HS-27A (cell line): Measurements from ENCODE around the gene TBX2.

ENCODE experiments used
- DNase-seq: peaks from one replicate; pipeline ENCODE4 v3.0.0-alpha.2; 2012; ENCODE audit warnings: low read depth, missing footprints

The TBX2 gene

DNA sequence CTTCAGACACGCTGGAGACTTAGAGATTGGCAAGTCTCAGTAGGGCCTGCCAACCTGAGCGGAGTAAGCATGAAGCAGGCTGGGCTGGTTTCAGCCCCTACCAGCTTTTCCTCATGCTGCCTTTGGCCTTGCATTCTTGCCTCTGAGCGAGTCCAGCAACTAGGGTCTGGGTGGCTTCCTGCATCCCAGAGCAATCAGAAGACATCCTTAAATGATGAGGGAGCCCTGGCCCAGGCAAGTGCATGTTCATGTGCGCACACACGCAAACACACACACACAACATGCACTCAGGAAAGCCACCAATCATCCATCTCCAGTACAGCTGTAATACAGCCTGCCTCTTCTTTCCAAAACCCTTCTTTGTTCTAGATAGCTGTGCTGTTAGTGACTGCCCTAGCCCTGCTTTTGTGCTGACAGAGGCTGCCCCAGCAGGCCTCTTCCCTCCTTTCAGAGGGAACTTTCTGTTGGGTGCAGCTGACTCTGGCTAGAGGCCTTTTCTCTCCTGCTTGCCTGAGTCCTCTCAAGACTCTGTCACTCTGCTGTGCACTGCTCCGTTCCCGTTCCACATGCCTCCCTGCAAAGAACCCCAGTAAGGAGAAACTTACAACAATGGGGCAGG, 30.7 kb upstream of the TBX2 start:
- DNase-seq: no peak

DNA sequence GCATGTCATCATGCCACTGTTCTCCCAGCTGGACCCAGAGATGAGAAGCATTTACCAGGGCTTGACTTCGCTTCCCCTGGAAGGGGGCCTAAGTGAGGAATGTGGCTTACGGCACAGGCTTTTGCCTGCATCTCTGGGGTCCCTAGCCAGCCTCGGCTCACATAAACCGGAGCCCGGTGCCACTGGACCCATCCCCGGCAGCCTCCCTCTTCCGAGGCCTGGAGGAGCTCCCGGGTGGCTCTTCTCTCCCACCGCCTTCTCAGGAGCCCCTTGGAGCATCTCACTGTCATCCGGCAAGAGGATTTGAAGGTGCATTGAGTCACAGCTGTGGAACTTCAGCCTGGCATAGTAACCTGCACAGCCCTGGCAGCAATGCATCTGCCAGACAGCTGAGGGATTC, 29.9 kb upstream of the TBX2 start:
- no peak for DNase-seq

DNA sequence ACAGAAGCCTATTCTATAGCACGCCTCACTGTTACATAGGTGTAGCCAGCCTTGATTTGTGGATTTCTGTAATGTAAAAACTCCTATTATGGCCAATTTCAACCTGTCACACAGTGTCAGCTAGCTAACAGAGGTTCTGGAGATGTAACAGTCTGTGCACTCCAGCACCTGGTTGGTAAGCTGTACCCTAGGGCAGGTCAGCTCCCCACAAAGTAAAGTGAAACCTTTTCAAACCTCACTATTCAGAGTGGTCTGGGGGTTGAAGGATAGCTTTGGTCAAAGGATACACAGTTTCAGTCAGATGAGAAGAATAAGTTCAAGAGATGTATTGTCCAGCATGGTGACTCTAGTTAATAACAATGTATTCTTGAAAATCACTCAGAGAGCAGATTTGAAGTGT, 28.5 kb upstream of the TBX2 start:
- no peak for DNase-seq

DNA sequence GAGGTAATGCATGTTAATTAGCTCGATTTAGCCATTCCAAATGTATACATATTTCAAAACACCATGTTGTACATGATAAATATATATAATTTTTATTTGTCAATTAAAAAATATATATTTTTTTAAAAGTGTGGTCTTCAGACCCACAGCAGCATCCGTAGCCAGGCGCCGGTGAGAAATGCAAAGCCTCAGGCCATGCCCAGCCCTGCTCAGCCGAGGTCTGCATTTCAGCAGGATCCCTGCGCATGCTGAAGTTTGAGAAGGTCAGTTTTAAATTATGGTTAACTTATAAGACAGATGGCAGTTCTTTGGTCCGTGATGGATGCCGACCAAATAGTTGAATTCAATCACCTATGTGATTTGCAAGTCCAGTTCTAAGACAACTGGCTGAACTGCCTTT, 28.0 kb upstream of the TBX2 start:
- no peak for DNase-seq

GRCh38 chr17:61372436-61372835, 27.2 kb upstream of the TBX2 start:
- no peak for DNase-seq

GRCh38 chr17:61376931-61377838, 22.5 kb upstream of the TBX2 start:
- no peak for DNase-seq

DNA sequence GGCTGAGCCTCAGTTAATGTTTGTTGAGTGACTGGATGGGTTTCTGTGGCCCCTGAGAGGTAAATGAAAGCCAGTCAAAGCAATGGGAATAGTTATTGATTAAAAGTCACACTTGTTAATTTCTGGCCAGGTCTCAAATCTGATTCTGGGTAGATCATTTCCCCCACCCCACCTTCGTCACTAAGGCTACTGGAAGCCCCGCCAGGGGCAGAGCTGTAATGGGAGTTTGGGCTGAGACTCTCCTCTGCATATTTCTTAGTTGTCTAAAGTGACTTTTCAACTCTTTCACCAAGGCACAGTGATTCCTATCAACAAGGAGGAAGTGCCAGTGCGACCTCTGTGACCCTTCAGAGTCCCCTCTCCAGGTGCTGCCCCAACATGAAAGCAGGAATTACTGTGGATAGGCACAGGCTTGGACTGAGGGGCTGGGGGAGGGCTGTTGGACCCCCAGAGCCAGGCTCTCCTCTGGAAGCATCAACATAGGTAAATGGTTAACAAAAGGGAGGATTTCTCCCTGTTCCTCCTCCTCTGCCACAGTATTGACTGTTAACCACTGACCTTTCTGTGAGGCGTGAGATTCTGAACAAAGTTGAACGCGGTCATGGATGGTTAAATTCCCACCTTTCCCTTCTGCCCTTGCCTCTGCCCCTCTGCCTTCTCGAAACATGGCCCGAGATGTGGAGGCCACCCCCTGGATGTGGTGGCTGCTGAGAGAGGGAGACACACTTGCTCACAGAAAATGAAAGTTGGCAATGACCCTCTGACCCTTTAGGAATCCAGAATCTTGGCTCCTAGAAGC, 20.8 kb upstream of the TBX2 start:
- no peak for DNase-seq

DNA sequence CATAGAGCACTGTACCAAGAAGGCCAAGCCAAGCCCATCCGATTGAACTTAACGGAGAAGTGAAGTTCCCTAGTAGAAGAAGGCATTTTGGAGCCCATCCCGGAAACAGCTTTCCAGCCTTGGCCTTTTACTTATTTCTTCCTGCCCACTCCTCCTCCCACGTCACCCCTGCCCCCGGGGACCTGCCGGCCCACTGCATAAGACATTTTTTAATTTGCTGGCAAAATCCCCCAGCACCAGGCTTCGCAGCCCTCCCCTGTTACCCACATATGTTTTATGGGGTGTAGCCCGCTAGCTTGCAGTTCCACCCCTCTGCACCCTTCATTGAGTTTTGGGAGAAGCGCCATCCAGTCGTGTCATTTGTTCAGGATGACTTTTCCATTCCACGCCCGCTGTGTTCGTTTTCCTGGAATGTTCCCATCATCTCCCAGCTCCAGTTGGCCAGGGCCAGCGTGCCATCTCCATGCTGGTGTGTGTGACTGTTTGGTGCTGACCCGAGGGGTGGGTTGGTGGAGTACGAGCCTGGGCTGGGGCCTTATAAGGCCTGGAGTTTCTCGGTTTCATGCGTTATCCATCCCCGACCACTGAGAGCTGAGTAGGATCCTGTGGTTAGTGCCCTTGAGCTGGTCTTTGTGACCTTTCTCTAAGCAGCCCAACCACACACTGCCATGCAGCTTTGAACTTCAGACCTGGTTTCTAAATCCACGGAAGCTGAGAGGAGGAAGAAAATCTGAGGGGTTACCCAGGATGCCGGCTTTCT, 20.0 kb upstream of the TBX2 start:
- DNase-seq: no peak

DNA sequence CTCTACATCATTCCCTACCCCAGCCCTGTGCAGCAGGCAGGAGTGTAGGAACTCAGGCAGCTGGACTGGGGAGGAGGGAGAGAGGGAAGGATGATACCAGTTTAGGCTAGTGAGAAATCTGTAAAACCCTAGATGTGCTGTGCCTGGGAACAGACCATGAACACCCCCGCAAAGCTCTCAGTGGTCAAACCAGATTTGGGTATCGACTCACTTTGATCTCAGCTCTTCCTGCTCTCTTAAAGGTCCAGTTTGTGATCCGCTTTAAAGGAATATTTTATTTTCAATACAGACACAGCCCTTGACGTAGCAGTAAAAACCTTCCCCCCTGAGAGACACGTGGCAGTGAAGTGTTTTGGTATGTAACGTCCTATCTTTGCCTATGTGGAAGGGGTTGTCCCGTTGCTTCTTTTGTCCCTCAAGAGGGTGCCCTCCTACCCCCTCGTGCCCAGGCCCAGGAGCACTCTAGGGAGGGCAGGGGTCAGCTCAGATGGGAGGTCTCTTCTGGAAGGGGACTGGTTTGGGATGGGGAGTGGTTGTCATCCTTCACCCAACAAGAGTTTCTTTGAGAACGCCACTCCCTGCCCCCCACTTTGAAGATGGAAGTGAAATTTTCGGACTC, 19.3 kb upstream of the TBX2 start:
- no peak for DNase-seq

DNA sequence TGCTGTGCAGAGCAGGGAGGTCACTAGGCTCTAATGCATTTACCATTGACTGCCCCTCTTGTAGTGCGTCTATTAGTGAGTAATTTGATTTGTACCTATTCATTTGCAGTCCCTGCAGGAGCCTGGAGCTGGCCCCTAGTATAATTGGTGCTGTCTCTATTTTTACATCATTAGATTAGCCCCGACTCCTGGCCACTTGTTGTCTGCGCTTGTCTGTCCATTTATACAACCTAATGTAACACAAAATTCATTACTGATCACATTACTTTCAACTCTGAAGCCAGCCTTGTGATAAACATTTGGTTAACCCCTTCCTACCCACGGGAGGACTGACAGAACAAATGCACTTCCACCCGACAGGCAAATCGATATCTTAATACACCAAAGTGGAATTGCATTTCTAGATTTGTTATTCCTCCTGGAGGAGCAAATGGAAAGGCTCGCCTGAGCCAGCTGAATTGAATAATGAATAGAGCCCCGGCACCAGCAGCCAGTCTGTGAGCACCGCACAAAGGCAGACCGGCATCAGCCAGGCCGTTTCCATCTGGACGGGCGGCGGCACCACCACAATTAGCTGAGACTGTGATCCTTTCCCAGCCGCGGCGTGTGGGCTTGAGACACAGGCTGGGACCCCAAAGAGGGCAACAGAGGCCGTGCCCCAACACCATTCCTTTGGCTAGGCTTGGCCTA, 18.7 kb upstream of the TBX2 start:
- no peak for DNase-seq

- no peak for DNase-seq
These were observed 18.1 kb upstream of the TBX2 start for GRCh38 chr17:61381537-61381936.

DNA sequence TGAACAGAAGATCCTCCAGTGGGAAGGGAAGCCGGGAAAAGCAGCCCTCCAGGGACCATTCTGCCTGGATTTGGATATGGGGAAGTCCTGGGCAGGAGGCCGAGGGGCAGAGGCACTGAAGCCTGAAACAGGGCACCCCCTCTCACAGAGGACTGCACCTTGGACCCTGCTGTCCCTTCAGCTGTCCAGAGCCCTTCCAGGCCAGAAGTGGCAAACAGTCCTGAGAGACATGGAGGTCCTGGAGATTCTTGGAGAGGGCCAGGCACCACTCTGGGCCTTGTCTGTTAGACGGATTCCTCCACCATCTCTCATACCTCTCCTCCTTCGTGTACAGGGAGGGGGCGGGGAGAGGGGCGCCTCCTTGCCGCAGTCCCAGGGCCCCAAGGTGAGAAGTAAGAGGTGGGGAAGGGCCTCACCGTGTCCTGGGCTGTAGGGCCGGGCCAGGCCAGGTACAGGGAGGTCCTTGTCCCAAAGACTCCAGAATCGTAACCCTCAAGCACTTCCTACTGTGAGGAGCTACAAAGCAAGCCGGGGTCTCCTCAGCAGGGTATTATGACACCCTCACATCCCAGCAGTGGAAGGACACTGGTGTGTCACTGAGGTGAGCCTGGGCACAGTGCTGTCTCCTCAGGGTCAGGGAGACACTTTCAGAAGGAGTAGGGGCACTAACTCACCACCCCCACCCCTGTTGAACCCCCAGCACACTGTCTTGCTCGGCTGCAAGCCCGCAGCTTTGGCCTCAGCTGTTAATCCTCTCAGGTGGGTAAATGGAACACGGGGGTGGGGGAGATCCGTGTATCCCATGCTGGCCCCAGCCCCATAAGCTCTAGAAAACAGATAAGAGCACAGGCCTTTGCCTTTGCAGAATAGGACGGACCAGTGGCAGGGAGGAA, 16.6 kb upstream of the TBX2 start:
- no peak for DNase-seq

- no peak for DNase-seq
These were observed 15.9 kb upstream of the TBX2 start for GRCh38 chr17:61383689-61384201.

DNA sequence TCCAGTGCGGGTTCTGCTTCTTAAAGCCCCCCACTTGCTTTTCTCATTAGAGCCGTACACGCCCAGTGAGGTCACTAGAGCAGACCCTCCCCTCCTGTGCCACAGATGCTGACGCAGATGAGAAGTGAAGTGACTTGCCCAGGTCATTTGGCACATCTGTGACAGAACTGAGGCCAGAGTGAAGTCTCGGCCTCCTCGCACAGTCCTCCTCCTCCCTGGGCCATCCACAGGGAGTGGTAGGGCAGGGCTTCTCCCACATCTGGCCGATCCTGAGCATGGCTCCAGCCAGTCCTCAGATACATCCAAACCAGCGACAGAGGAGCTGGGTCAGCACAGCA, 15.3 kb upstream of the TBX2 start:
- DNase-seq: no peak

- DNase-seq: no peak
These were observed 14.7 kb upstream of the TBX2 start for GRCh38 chr17:61384692-61385576.

DNA sequence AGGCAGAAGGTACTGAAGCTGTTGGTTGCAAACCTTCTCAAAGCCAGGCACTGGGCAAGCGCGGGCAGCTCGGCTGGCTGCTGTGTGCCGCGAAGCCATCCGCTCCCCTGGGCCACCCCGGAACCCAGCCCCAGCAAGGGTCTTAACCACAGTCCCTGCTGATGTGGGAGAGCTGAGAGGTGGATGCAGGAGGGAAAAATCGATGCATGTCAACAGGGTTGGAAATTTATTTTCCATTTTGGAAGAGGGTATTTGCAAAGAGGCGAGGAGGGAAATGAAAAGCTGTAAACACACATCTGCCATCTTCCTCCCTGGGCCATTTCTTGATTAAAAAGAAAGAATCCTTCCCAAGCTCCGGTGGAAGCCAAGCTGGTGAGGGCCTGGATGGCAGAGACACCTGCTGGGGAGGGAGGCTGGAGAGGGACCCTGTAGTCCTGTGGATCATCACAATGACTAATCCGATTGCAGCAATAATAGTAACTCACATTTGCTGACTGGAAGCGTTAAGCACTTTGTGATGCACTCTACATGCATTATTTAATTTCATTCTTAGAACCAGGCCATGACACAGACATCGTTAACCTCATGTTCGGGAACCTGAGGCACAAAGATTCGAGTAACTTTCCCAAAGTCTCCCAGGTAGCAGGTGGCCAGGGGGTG, 13.9 kb upstream of the TBX2 start:
- no peak for DNase-seq

- DNase-seq: no peak
These were observed 13.4 kb upstream of the TBX2 start for GRCh38 chr17:61386251-61386650.

- DNase-seq: no peak
These were observed 12.6 kb upstream of the TBX2 start for GRCh38 chr17:61387011-61387410.
